Smooth muscle cell (in vitro differentiated cells): ENCODE measurements around the gene SLC22A23. TPM values are rescaled to one million over a fixed set of nuclear protein-coding genes. Genes with fewer than 3 reads are reported as not detected.

Source experiments
- DNase-seq: peaks from one replicate; lab custom pipeline; 2025; ENCODE audit not compliant: unreplicated experiment; lab: John Stamatoyannopoulos, UW
- H2AFZ ChIP-seq: fragments of 200-600 bp; sonication (generic); 2 replicates; pipeline ENCODE4 v1.6.0; 2016; ENCODE audit warnings: antibody characterized with exemption, low read depth, mild to moderate bottlenecking
- H3F3A ChIP-seq: fragments of 200-600 bp; sonication (generic); 2 replicates; pipeline ENCODE4 v1.6.0; 2017; ENCODE audit warnings: antibody characterized with exemption, low read depth
- H3K27ac ChIP-seq: fragments of 200-600 bp; sonication (generic); 2 replicates; pipeline ENCODE4 v1.5.1; 2016; ENCODE audit warnings: low read depth, mild to moderate bottlenecking
- H3K27me3 ChIP-seq: fragments of 200-600 bp; sonication (generic); 2 replicates; pipeline ENCODE4 v1.6.1; 2016; ENCODE audit warnings: low read depth, mild to moderate bottlenecking
- H3K36me3 ChIP-seq: fragments of 200-600 bp; sonication (generic); 2 replicates; pipeline ENCODE4 v1.5.1; 2016; ENCODE audit warnings: low read depth
- H3K4me1 ChIP-seq: fragments of 200-600 bp; sonication (generic); 2 replicates; pipeline ENCODE4 v1.5.1; 2016; ENCODE audit warnings: low read depth
- H3K4me2 ChIP-seq: fragments of 200-600 bp; sonication (generic); 2 replicates; pipeline ENCODE4 v1.6.0; 2016; ENCODE audit warnings: mild to moderate bottlenecking
- H3K4me3 ChIP-seq: fragments of 200-600 bp; sonication (generic); 2 replicates; pipeline ENCODE4 v1.5.1; 2016; ENCODE audit warnings: mild to moderate bottlenecking
- H3K79me2 ChIP-seq: fragments of 200-600 bp; sonication (generic); 2 replicates; pipeline ENCODE4 v1.6.0; 2016; ENCODE audit warnings: low read depth, mild to moderate bottlenecking
- H3K9ac ChIP-seq: fragments of 200-600 bp; sonication (generic); 2 replicates; pipeline ENCODE4 v1.6.0; 2016; ENCODE audit warnings: low read depth
- H3K9me3 ChIP-seq: fragments of 200-600 bp; sonication (generic); replicated peaks from 2 replicates; pipeline ENCODE4 v1.5.1; 2016; ENCODE audit warnings: low read depth
- H4K20me1 ChIP-seq: fragments of 200-600 bp; sonication (generic); 2 replicates; pipeline ENCODE4 v1.6.0; 2016; ENCODE audit warnings: low read depth
- whole genome bisulfite sequencing: methylation state at CpG from one replicate; pipeline ENCODE4 v1.1.7; 2016; ENCODE audit warnings: low lambda C conversion rate; 5-methylcytosine and 5-hydroxymethylcytosine counted together
- polyA plus RNA-seq: library from polyadenylated mRNA; unstranded; fragments of >200 nt; fragmentation: Nextera tagmentation; extraction: Ambion mirVana; gene quantifications from 2 replicates; pipeline ENCODE4 v1.2.1, GENCODE V29; 2016
- total RNA-seq: library from RNA; depleted of rRNA; stranded (reverse); fragments of >200 nt; gene quantifications from 2 replicates; pipeline ENCODE4 v1.2.3, GENCODE V29; 2014
- TF ChIP-seq, protein P1 (sequence below): fragments of 200-600 bp; sonication (generic); IDR thresholded peaks from 2 replicates; pipeline ENCODE4 v1.5.1; 2017; ENCODE audit warnings: borderline replicate concordance, mild to moderate bottlenecking, antibody characterized with exemption; ENCODE audit not compliant: insufficient read depth, poor library complexity, severe bottlenecking

SLC22A23 gene
- total and polyA plus RNA-seq, 2 experiments from 2014 or later: 1.6 to 3.8 TPM

DNA sequence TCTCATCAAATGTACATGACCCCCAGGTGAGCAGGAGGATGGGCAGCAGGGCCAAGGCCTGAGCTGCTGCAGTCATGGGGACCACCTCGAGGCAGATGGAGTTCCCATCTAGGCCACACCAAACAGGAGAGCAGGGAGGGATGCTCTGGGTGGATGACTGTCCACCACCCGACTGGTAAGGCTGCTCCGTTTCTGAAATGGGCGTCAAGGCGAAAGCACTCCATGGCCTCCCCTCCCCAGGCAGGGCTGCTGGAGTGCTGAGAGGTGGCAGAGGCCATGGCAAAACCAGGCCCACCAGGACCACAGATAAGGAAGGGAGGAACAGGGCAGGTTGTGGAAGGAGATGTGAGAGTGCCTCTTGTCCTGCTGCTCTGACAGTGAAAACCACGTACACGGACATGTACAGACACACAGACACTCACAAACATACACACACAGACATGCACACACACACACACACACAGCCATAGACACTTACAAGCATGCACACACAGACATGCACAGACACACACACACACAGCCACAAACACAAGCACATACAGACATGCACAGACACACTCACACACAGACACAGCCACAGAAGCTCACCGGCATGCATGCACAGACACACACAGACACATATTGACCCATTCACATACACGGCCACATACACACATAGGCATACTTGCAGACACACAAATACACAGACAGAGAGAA, 104.9 kb downstream of the SLC22A23 start:
- H3K9ac ChIP-seq: no peak overlapping the region
- peaks cover 40% of the 10 kb centered on the region for H3K4me1 ChIP-seq

DNA sequence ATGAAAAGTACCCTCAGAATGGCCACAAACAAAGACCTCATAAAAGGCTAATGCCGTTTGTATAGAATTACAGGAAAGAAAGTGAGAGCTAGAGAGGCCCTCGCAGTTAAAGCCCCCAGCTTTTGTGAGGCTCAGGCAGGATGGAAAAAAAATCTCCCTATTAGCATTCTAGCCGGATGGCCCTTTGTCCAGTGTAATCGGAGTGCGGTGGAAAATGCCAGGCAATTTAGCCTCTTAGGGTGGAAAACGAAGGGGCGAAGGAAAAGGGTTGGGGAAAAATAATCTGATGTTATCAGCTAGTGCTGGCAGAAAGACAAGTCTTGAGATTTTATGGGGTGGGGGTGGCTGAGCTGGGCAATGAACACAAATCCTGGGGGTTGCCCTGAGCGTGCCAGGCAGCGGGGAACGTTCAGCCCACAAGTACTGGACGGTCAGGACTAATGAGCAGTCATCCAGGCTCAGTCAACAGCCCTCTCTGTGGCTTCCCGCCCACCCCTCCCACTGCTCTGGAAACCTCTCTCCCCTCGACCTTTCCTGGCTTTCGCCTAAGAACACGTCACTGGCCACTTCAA, 105.7 kb downstream of the SLC22A23 start:
- TF ChIP-seq, protein P1, sequence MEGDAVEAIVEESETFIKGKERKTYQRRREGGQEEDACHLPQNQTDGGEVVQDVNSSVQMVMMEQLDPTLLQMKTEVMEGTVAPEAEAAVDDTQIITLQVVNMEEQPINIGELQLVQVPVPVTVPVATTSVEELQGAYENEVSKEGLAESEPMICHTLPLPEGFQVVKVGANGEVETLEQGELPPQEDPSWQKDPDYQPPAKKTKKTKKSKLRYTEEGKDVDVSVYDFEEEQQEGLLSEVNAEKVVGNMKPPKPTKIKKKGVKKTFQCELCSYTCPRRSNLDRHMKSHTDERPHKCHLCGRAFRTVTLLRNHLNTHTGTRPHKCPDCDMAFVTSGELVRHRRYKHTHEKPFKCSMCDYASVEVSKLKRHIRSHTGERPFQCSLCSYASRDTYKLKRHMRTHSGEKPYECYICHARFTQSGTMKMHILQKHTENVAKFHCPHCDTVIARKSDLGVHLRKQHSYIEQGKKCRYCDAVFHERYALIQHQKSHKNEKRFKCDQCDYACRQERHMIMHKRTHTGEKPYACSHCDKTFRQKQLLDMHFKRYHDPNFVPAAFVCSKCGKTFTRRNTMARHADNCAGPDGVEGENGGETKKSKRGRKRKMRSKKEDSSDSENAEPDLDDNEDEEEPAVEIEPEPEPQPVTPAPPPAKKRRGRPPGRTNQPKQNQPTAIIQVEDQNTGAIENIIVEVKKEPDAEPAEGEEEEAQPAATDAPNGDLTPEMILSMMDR: no peak
- Histone ChIP-seq H2AFZ (no peak overlapping the region), H3K36me3 (no peaks in the 10 kb centered on the region), H3K4me3 (no peak overlapping the region), H3K27ac (no peak overlapping the region), H3K79me2 (no peaks in the 10 kb centered on the region), H3K9me3 (no peaks in the 10 kb centered on the region), H3K4me2 (peak overlapping the region; percentile 67), H3K4me1 (peaks cover 35% of the 10 kb centered on the region), H3K9ac (no peak overlapping the region), H3F3A (peaks cover 3% of the 10 kb centered on the region), H3K27me3 (peaks cover 11% of the 10 kb centered on the region), H4K20me1 (no peaks in the 10 kb centered on the region)
- WGBS: 16% methylated on average over 15 of the region's 15 CpGs
- no peak for DNase-seq

More for the DNA sequence above, 104.9 kb downstream of the SLC22A23 start:
- no peaks in the 10 kb centered on the region for H4K20me1 ChIP-seq
- H2AFZ ChIP-seq: no peak overlapping the region
- H3K36me3 ChIP-seq: no peaks in the 10 kb centered on the region
- 93% methylated on average over 7 of the region's 9 CpGs for WGBS
- H3K27ac ChIP-seq: no peak overlapping the region
- H3K4me3 ChIP-seq: no peak overlapping the region
- peaks cover 3% of the 10 kb centered on the region for H3F3A ChIP-seq
- TF ChIP-seq, protein P1: no peak
- H3K27me3 ChIP-seq: peaks cover 3% of the 10 kb centered on the region
- H3K9me3 ChIP-seq: no peaks in the 10 kb centered on the region
- H3K79me2 ChIP-seq: no peaks in the 10 kb centered on the region
- no peak overlapping the region for H3K4me2 ChIP-seq
- DNase-seq: no peak

DNA sequence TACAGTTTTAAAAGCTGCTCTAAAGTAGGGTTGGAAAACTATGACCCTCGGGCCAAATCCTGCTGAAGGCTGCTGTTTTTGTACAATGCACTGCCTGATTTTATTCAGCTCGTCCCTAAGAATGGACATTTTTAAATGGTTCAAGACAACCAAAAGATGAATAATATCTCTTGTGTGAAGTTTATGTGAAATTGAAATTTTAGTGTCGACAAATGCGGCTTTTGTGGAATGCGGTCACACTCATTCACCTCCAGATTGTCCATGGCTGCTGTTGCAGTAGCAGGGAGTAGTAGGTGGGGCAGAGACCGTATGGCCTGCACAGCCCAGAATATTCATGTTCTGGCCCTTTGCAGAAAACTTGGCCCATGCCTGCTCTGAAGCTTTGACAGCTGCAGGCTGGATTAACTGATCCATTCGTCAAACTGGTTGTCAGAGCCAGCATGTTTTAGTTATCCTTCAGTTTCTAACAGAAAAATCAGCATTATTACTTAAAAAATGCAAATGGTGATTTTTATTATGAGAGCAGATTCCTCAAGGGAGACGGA, 106.5 kb downstream of the SLC22A23 start:
- no peak overlapping the region for H3K27ac ChIP-seq
- peaks cover 30% of the 10 kb centered on the region for H3K4me1 ChIP-seq
- WGBS: 68% methylated on average over 8 of the region's 8 CpGs

More for the DNA sequence above, 106.5 kb downstream of the SLC22A23 start:
- H3K27me3 ChIP-seq: peaks cover 15% of the 10 kb centered on the region
- H3K4me2 ChIP-seq: peak overlapping the region; percentile 67
- TF ChIP-seq, protein P1: no peak
- no peaks in the 10 kb centered on the region for H3K9me3 ChIP-seq
- H3K79me2 ChIP-seq: no peaks in the 10 kb centered on the region
- H3K9ac ChIP-seq: no peak overlapping the region
- H4K20me1 ChIP-seq: no peaks in the 10 kb centered on the region
- H3K36me3 ChIP-seq: no peaks in the 10 kb centered on the region
- no peak for DNase-seq
- no peaks in the 10 kb centered on the region for H3F3A ChIP-seq
- no peak overlapping the region for H2AFZ ChIP-seq
- no peak overlapping the region for H3K4me3 ChIP-seq
